IMR-90 (cell line): ENCODE results near the gene AMDHD2. TPM values are rescaled to one million over a fixed set of nuclear protein-coding genes. Genes with fewer than 3 reads are reported as not detected.

Experiments
- ATAC-seq: fragments of 200-7000 bp; cut with Tn5 transposase; 2 replicates; pipeline ENCODE4 v1.9.1; 2020; ENCODE audit warnings: low read depth, mild to moderate bottlenecking, moderate library complexity
- BruUV-seq: library from RNA; stranded (reverse); fragments of 400-500 nt; replicated peaks from 2 replicates; lab custom pipeline; 2021; lab: Mats Ljungman, UMichigan
- CTCF ChIA-PET: fragments of 300-600 bp; formaldehyde crosslinking; extraction: SDS; loops from one replicate; lab custom pipeline; 2021; ENCODE audit warnings: antibody characterized with exemption; lab: Yijun Ruan, JAX
- POLR2A ChIA-PET: fragments of 300-600 bp; sonication (Branson Sonifier 250); formaldehyde crosslinking; loops from one replicate; lab custom pipeline; 2022; ENCODE audit warnings: antibody characterized with exemption; ENCODE audit not compliant: unreplicated experiment; lab: Charles Lee
- DNase-seq: peaks from one replicate; pipeline ENCODE4 v3.0.0; 2013
- H2AFZ ChIP-seq: replicated peaks from 2 replicates; pipeline ENCODE3; 2013; ENCODE audit warnings: low read length, mild to moderate bottlenecking; ENCODE audit not compliant: poor library complexity
- H2AK5ac ChIP-seq: 2 replicates; pipeline ENCODE4 v1.6.1; 2013; ENCODE audit warnings: low read depth, low read length, inconsistent platforms
- H2AK9ac ChIP-seq: replicated peaks from 2 replicates; pipeline ENCODE3; 2013; ENCODE audit warnings: mild to moderate bottlenecking, low read depth, low read length, moderate library complexity; ENCODE audit not compliant: poor library complexity
- H2BK120ac ChIP-seq: 2 replicates; pipeline ENCODE4 v1.6.1; 2013; ENCODE audit warnings: low read depth, low read length, inconsistent platforms
- H2BK15ac ChIP-seq: 3 replicates; pipeline ENCODE4 v1.6.1; 2013; ENCODE audit warnings: low read depth, low read length, inconsistent platforms
- H2BK20ac ChIP-seq: 2 replicates; pipeline ENCODE4 v1.6.1; 2013; ENCODE audit warnings: low read depth, mild to moderate bottlenecking, inconsistent platforms, low read length, moderate library complexity
- H2BK5ac ChIP-seq: 2 replicates; pipeline ENCODE4 v1.6.1; 2013; ENCODE audit warnings: mild to moderate bottlenecking, low read depth, low read length, inconsistent platforms; ENCODE audit not compliant: poor library complexity, severe bottlenecking
- H3K14ac ChIP-seq: replicated peaks from 2 replicates; pipeline ENCODE4 v1.6.1; 2013; ENCODE audit warnings: low read depth, low read length, inconsistent platforms
- H3K18ac ChIP-seq: 2 replicates; pipeline ENCODE4 v1.6.1; 2013; ENCODE audit warnings: low read depth, low read length, control low read depth
- H3K23ac ChIP-seq: 2 replicates; pipeline ENCODE4 v1.6.1; 2013; ENCODE audit warnings: low read depth, low read length, inconsistent platforms
- H3K27ac ChIP-seq: 2 replicates; pipeline ENCODE4 v1.5.1; 2013; ENCODE audit warnings: mild to moderate bottlenecking, control low read depth, low read length; ENCODE audit not compliant: insufficient read depth
- H3K27me3 ChIP-seq: 2 replicates; pipeline ENCODE4 v1.6.1; 2013; ENCODE audit warnings: low read length; ENCODE audit not compliant: control insufficient read depth, insufficient read depth
- H3K36me3 ChIP-seq: 2 replicates; pipeline ENCODE4 v1.6.1; 2013; ENCODE audit warnings: low read length, mixed read lengths; ENCODE audit not compliant: control insufficient read depth, insufficient read depth
- H3K4ac ChIP-seq: 2 replicates; pipeline ENCODE4 v1.6.1; 2013; ENCODE audit warnings: low read depth, low read length, inconsistent platforms
- H3K4me1 ChIP-seq: 2 replicates; pipeline ENCODE4 v1.6.1; 2013; ENCODE audit warnings: low read length, mixed read lengths; ENCODE audit not compliant: control insufficient read depth, insufficient read depth
- H3K4me2 ChIP-seq: 2 replicates; pipeline ENCODE4 v1.6.1; 2013; ENCODE audit warnings: low read depth, mild to moderate bottlenecking, control low read depth, low read length, moderate library complexity
- H3K4me3 ChIP-seq: 2 replicates; pipeline ENCODE4 v1.5.1; 2013; ENCODE audit warnings: low read depth, mild to moderate bottlenecking, control low read depth, low read length, moderate library complexity; ENCODE audit not compliant: insufficient read depth
- H3K56ac ChIP-seq: 2 replicates; pipeline ENCODE4 v1.6.1; 2013; ENCODE audit warnings: low read length, inconsistent platforms; ENCODE audit not compliant: insufficient read depth; ENCODE audit errors: extremely low read depth
- H3K79me1 ChIP-seq, 2 experiments: 2 replicates each; pipeline ENCODE4 v1.6.1; 2013; ENCODE audit warnings: low read length in 2 of 2, inconsistent platforms in 1 of 2, low read depth in 1 of 2
- H3K9ac ChIP-seq: 2 replicates; pipeline ENCODE4 v1.6.1; 2013; ENCODE audit warnings: low read depth, low read length, control low read depth
- H3K9me1 ChIP-seq: 2 replicates; pipeline ENCODE4 v1.6.1; 2013; ENCODE audit warnings: low read length, inconsistent platforms; ENCODE audit not compliant: insufficient read depth
- H3K9me3 ChIP-seq: 2 replicates; pipeline ENCODE4 v1.6.1; 2013; ENCODE audit warnings: low read length; ENCODE audit not compliant: control insufficient read depth, insufficient read depth
- H4K20me1 ChIP-seq: 2 replicates; pipeline ENCODE4 v1.6.1; 2013; ENCODE audit warnings: low read length, inconsistent platforms; ENCODE audit not compliant: insufficient read depth
- H4K5ac ChIP-seq: 2 replicates; pipeline ENCODE4 v1.6.1; 2013; ENCODE audit warnings: mild to moderate bottlenecking, low read depth, low read length, control low read depth
- H4K8ac ChIP-seq, 2 experiments: 2 replicates each; pipeline ENCODE4 v1.6.1; 2013; ENCODE audit warnings: low read depth in 2 of 2, low read length in 2 of 2, control low read depth in 1 of 2, inconsistent platforms in 1 of 2
- H4K91ac ChIP-seq: 2 replicates; pipeline ENCODE4 v1.6.1; 2013; ENCODE audit warnings: low read depth, low read length, inconsistent platforms; ENCODE audit not compliant: insufficient read depth
- CEBPB ChIP-seq: IDR thresholded peaks from 2 replicates; pipeline ENCODE4 v1.6.1; 2012; ENCODE audit warnings: low read depth, low read length, improper control_type of control experiment
- ELK1 ChIP-seq: fragments of 150-350 bp; IDR thresholded peaks from 2 replicates; pipeline ENCODE4 v1.6.1; 2016; ENCODE audit warnings: low read depth, mild to moderate bottlenecking, low read length, moderate library complexity, borderline replicate concordance
- MAFK ChIP-seq: IDR thresholded peaks from 2 replicates; pipeline ENCODE4 v1.6.1; 2012; ENCODE audit warnings: low read depth, low read length, improper control_type of control experiment
- MAZ ChIP-seq: IDR thresholded peaks from 2 replicates; pipeline ENCODE4 v1.6.1; 2012; ENCODE audit warnings: low read depth, mild to moderate bottlenecking, low read length, improper control_type of control experiment, moderate library complexity, borderline replicate concordance
- WGBS, 2 experiments: methylation state at CpG; one replicate each; pipeline versions ENCODE4 v1.1.5 to v1.1.7; 2013; ENCODE audit warnings: missing lambda C conversion rate in 2 of 2; ENCODE audit not compliant: insufficient read length in 1 of 2; ENCODE audit errors: extremely low coverage in 2 of 2; 5-methylcytosine and 5-hydroxymethylcytosine counted together
- dilution Hi-C: fragments of 300-500 bp; cut with HindIII; formaldehyde crosslinking; loops from one replicate; pipeline ENCODE4 v1.14.3; 2018; ENCODE audit warnings: low sequenced_read_pairs; ENCODE audit not compliant: unreplicated experiment
- in situ Hi-C: fragments of 300-500 bp; cut with MboI; formaldehyde crosslinking; loops from 3 replicates; pipeline ENCODE4 v1.14.3; 2019; ENCODE audit warnings: low sequenced_read_pairs, inconsistent platforms, mixed read lengths
- intact Hi-C: fragments of 100-400 bp; cut with micrococcal nuclease; formaldehyde crosslinking; loops from 2 replicates; pipeline ENCODE4 v1.10.0; 2022
- polyA plus RNA-seq, 3 experiments: library from polyadenylated mRNA; depleted of rRNA; stranded (reverse); fragments of >200 nt; gene quantifications; 2 replicates each; pipeline ENCODE4 v1.2.3, GENCODE V29; 2012; ENCODE audit warnings: low replicate concordance in 1 of 3
- total RNA-seq: library from RNA; depleted of rRNA; stranded (reverse); fragments of >200 nt; gene quantifications from 2 replicates; pipeline ENCODE4 v1.2.3, GENCODE V29; 2012

AMDHD2 gene
- total and polyA plus RNA-seq, 2 of the 4 experiments (the other 2 are of a cell fraction): 10.6 to 30.3 TPM

GRCh38 chr16:2514333-2515179 is 5.6 kb upstream of the AMDHD2 start:
- Histone ChIP-seq H3K4me2 (peak overlapping the region; percentile 83), H3K23ac (peak overlapping the region; percentile 95), H3K9me1 (peaks cover 19% of the 10 kb centered on the region), H4K5ac (no peak overlapping the region), H3K4ac (peak overlapping the region; percentile 75), H4K20me1 (peaks cover 52% of the 10 kb centered on the region), H4K91ac (peak overlapping the region; percentile 28; the same call in 1 of the 2 replicates), H4K8ac (0 out of 4 replicates have a peak overlapping the region, but pooled peaks of 1 of the 2 experiments have one; percentile 15), H3K9me3 (no peaks in the 10 kb centered on the region), H3K56ac (peak overlapping the region; percentile 19; the same call in 1 of the 2 replicates), H3K9ac (peak overlapping the region; percentile 91), H2AK9ac (peak overlapping the region; percentile 98), H2BK20ac (no peak overlapping the region), H3K4me3 (peak overlapping the region; percentile 93), H2BK120ac (no peak overlapping the region), H3K36me3 (peaks cover 3% of the 10 kb centered on the region; the same call in 1 of the 2 replicates), H2AFZ (peak overlapping the region; percentile 94), H3K14ac (peak overlapping the region; percentile 76), H3K79me1 (peaks cover 0 to 50% of the 10 kb centered on the region in 2 experiments; a peak in 3 of 4 replicates), H3K27ac (peak overlapping the region; percentile 97), H2AK5ac (peak overlapping the region; percentile 88), H2BK15ac (no peak overlapping the region), H3K18ac (no peak overlapping the region), H3K4me1 (peaks cover 18% of the 10 kb centered on the region), H2BK5ac (peak overlapping the region; percentile 87), H3K27me3 (no peaks in the 10 kb centered on the region)
- intact Hi-C loops (no loop called here), in situ Hi-C loops (no loop called here), dilution Hi-C loops (no loop called here)
- CTCF ChIA-PET: interaction anchor here (0.5 kb wide), 1 partner anchor 152 kb away, joined by 3 read pairs; no protein-coding TSS in a partner anchor
- no TSS peak for BruUV-seq
- POLR2A ChIA-PET: no interaction called here
- WGBS, 2 experiments: 3% methylated on average over 21 of the region's 63 CpGs; no CpG with 5 or more reads in 1 of the 2 experiments
- DNase-seq (no peak), ATAC-seq (no peak; the same call in 1 of the 2 replicates)
- TF ChIP-seq MAZ (0 out of 2 replicates have a peak, but pooled peaks have one; percentile 7), MAFK (no peak), CEBPB (peak; percentile 71), ELK1 (no peak)
